ENCODE data around the gene HAL.

HAL gene

GRCh38 chr12:95996034-95996658 is at the start of gene HAL:
HAL (minus strand) TSS chr12:95996344; CDS start chr12:95995910, 434 bp downstream.
- no peak for TF ChIP-seq CTCF (IDR thresholded peaks at IDR 0.05)
- Histone ChIP-seq H3K4me3 (no peak within 1 kb of the TSS), H3K27ac (no peak within 1 kb of the TSS)
- no peak for DNase-seq (ENCODE audit: low spot score)

- TF ChIP-seq CTCF (IDR thresholded peaks at IDR 0.05), result no peak
- no peak for DNase-seq (ENCODE audit: low spot score)
- no peak overlapping the region for H3K27ac ChIP-seq
- H3K4me3 ChIP-seq, result no peak overlapping the region
Observed at GRCh38 chr12:96045566-96045965, 49.4 kb upstream of the HAL start.

- no peak for TF ChIP-seq CTCF (IDR thresholded peaks at IDR 0.05)
- DNase-seq (ENCODE audit: low spot score), result no peak
- H3K27ac ChIP-seq, result no peak overlapping the region
Observed at GRCh38 chr12:96044943-96045290, 48.8 kb upstream of the HAL start.

GRCh38 chr12:96044017-96044942 is 48.1 kb upstream of the HAL start:
- no peak for DNase-seq (ENCODE audit: low spot score)
- TF ChIP-seq CTCF (IDR thresholded peaks at IDR 0.05), result no peak
- no peak overlapping the region for H3K27ac ChIP-seq
- no peak overlapping the region for H3K4me3 ChIP-seq

More at GRCh38 chr12:96044943-96045290, 48.8 kb upstream of the HAL start:
- H3K4me3 ChIP-seq, result no peak overlapping the region

GRCh38 chr12:96041181-96041580 is 45.0 kb upstream of the HAL start:
- no peak for DNase-seq (ENCODE audit: low spot score)
- TF ChIP-seq CTCF (IDR thresholded peaks at IDR 0.05), result no peak
- Histone ChIP-seq H3K27ac (no peak overlapping the region), H3K4me3 (no peak overlapping the region)

GRCh38 chr12:96040305-96041133 is 44.4 kb upstream of the HAL start:
- Histone ChIP-seq H3K27ac (no peak overlapping the region), H3K4me3 (no peak overlapping the region)
- no peak for DNase-seq (ENCODE audit: low spot score)
- no peak for TF ChIP-seq CTCF (IDR thresholded peaks at IDR 0.05)

Measured in coronary artery (tissue), 2 donors.